Measurements from ENCODE around the gene LRRN3.

The LRRN3 gene

DNA sequence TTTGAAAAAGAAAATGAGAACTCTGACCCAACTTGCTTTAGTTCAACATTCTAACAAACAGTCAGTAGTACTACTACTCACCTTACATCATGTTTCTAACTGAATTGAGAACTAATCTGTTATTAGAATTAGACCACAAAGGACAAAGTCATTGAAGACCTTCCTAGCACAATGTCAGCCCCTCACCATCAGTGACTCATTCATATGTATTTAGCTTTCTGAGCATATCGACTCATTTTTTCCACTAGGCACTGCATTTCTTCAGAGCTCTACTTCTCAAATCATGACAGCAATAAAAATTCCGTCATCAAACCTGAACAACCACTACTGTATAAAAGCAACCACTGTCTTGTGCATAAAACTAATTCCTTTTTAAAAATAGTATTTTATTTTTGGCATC lies 4.4 kb upstream of the LRRN3 start:
- Histone ChIP-seq H3K9me3 (ENCODE audit: control insufficient read depth, insufficient read depth, low read depth, low read length) (no peaks in the 10 kb centered on the region), H3K27ac (ENCODE audit: extremely low read depth, low read depth, low read length) (no peak overlapping the region), H3K4me3 (ENCODE audit: low read depth, low read length) (no peak overlapping the region), H3K36me3 (ENCODE audit: control insufficient read depth in 2 of 2, insufficient read depth in 1 of 2, low read length in 2 of 2) (no peaks in the 10 kb centered on the region), H3K4me1 (ENCODE audit: control insufficient read depth, insufficient read depth, low read length) (no peaks in the 10 kb centered on the region)
- POLR2A ChIA-PET: no interaction called here
- TF ChIP-seq HOXD13 (CRISPR knock-in tag; IDR thresholded peaks at IDR 0.05; ENCODE audit: borderline replicate concordance) (no peak), RBAK (tag by site-specific recombination; IDR thresholded peaks at IDR 0.05) (no peak), ZNF138 (tag by site-specific recombination; IDR thresholded peaks at IDR 0.05; ENCODE audit: borderline replicate concordance) (no peak), ZNF223 (tag by site-specific recombination; IDR thresholded peaks at IDR 0.05) (no peak), SCRT1 (tag by site-specific recombination; IDR thresholded peaks at IDR 0.05; ENCODE audit: borderline replicate concordance) (no peak), ZNF292 (tag by site-specific recombination; IDR thresholded peaks at IDR 0.05; ENCODE audit: borderline replicate concordance, low read depth) (no peak), ZNF621 (tag by site-specific recombination; IDR thresholded peaks at IDR 0.05) (no peak), ZNF311 (tag by site-specific recombination; IDR thresholded peaks at IDR 0.05; ENCODE audit: borderline replicate concordance) (no peak)
- TF ChIP-seq, protein P1, sequence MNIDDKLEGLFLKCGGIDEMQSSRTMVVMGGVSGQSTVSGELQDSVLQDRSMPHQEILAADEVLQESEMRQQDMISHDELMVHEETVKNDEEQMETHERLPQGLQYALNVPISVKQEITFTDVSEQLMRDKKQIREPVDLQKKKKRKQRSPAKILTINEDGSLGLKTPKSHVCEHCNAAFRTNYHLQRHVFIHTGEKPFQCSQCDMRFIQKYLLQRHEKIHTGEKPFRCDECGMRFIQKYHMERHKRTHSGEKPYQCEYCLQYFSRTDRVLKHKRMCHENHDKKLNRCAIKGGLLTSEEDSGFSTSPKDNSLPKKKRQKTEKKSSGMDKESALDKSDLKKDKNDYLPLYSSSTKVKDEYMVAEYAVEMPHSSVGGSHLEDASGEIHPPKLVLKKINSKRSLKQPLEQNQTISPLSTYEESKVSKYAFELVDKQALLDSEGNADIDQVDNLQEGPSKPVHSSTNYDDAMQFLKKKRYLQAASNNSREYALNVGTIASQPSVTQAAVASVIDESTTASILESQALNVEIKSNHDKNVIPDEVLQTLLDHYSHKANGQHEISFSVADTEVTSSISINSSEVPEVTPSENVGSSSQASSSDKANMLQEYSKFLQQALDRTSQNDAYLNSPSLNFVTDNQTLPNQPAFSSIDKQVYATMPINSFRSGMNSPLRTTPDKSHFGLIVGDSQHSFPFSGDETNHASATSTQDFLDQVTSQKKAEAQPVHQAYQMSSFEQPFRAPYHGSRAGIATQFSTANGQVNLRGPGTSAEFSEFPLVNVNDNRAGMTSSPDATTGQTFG (tag by site-specific recombination; IDR thresholded peaks at IDR 0.05; ENCODE audit: borderline replicate concordance): no peak
- TF ChIP-seq, protein P2, sequence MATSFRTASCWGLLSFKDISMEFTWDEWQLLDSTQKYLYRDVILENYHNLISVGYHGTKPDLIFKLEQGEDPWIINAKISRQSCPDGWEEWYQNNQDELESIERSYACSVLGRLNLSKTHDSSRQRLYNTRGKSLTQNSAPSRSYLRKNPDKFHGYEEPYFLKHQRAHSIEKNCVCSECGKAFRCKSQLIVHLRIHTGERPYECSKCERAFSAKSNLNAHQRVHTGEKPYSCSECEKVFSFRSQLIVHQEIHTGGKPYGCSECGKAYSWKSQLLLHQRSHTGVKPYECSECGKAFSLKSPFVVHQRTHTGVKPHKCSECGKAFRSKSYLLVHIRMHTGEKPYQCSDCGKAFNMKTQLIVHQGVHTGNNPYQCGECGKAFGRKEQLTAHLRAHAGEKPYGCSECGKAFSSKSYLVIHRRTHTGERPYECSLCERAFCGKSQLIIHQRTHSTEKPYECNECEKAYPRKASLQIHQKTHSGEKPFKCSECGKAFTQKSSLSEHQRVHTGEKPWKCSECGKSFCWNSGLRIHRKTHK (tag by site-specific recombination; IDR thresholded peaks at IDR 0.05): no peak
- TF ChIP-seq, protein P3, sequence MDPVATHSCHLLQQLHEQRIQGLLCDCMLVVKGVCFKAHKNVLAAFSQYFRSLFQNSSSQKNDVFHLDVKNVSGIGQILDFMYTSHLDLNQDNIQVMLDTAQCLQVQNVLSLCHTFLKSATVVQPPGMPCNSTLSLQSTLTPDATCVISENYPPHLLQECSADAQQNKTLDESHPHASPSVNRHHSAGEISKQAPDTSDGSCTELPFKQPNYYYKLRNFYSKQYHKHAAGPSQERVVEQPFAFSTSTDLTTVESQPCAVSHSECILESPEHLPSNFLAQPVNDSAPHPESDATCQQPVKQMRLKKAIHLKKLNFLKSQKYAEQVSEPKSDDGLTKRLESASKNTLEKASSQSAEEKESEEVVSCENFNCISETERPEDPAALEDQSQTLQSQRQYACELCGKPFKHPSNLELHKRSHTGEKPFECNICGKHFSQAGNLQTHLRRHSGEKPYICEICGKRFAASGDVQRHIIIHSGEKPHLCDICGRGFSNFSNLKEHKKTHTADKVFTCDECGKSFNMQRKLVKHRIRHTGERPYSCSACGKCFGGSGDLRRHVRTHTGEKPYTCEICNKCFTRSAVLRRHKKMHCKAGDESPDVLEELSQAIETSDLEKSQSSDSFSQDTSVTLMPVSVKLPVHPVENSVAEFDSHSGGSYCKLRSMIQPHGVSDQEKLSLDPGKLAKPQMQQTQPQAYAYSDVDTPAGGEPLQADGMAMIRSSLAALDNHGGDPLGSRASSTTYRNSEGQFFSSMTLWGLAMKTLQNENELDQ (tag by site-specific recombination; IDR thresholded peaks at IDR 0.05; ENCODE audit: low read depth): no peak
- CTCF ChIA-PET: no interaction called here

DNA sequence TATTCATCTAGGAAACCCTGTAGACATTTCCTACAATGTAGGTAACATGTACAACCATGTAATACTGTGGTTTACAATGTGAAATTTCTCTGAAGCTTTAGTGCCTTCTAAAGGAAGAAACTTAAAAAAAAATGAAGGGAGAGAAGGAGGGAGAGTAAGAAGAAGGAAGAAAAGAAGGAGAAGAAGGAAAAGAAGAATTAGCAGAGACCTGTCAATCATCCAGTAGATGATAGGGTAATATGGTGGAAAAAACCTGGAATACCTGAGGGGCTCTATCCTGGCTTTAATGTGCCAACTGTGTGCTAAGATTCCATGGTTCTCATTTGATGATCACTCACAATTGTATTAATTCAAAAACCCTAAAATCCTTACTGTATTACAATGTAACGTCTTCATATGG lies 2.6 kb upstream of the LRRN3 start:
- Histone ChIP-seq H3K9me3 (ENCODE audit: control insufficient read depth, insufficient read depth, low read depth, low read length) (no peaks in the 10 kb centered on the region), H3K36me3 (ENCODE audit: control insufficient read depth in 2 of 2, insufficient read depth in 1 of 2, low read length in 2 of 2) (no peaks in the 10 kb centered on the region), H3K4me3 (ENCODE audit: low read depth, low read length) (no peak overlapping the region), H3K4me1 (ENCODE audit: control insufficient read depth, insufficient read depth, low read length) (peaks cover 8% of the 10 kb centered on the region; the same call in 1 of the 2 replicates), H3K27ac (ENCODE audit: extremely low read depth, low read depth, low read length) (no peak overlapping the region)
- TF ChIP-seq ZNF292 (tag by site-specific recombination; IDR thresholded peaks at IDR 0.05; ENCODE audit: borderline replicate concordance, low read depth) (no peak), GLI2 (tag by site-specific recombination; IDR thresholded peaks at IDR 0.05; ENCODE audit: borderline replicate concordance, low read depth) (no peak), KLF8 (tag by site-specific recombination; IDR thresholded peaks at IDR 0.05) (no peak), ZNF341 (tag by site-specific recombination; IDR thresholded peaks at IDR 0.05; ENCODE audit: low read depth) (no peak)
- ChIA-PET CTCF (no interaction called here), POLR2A (no interaction called here)

DNA sequence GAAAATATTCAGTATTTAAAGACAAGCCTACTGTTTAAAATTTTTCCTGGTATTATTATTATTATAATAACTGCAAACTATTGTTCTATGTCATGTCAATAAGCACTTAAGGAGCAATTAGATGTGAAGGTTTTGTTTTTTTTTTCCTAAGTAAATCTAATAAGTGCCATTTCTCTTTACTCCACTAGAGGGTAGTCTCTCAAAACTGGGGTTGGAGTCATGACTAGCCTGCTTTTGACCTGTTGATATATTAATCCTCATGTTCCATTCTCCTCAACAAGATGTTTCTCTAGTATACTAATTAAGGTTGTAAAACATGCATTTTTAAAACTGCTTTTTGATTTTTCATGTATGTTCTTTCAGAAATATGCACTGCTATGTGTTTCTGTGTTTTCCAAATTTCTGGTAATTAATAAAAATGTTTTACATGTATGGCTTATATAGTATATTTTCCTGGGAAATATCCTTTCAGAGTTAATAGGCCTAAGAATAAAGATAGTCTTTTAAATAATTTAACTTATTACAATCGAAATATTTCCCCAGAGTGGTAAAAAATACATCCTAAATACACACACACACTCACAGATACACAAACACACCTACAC lies 1.0 kb upstream of the LRRN3 start:
- Histone ChIP-seq H3K4me3 (ENCODE audit: low read depth, low read length) (no peak overlapping the region), H3K36me3 (ENCODE audit: control insufficient read depth in 2 of 2, insufficient read depth in 1 of 2, low read length in 2 of 2) (no peaks in the 10 kb centered on the region)
- POLR2A ChIA-PET: interaction anchor here (0.7 kb wide), 1 partner anchor 24 kb away, joined by 4 read pairs; no protein-coding TSS in a partner anchor
- TF ChIP-seq ZNF10 (tag by site-specific recombination; IDR thresholded peaks at IDR 0.05) (no peak), ZNF549 (tag by site-specific recombination; IDR thresholded peaks at IDR 0.05) (no peak), SP2 (tag by site-specific recombination; IDR thresholded peaks at IDR 0.05) (no peak), ZNF660 (tag by site-specific recombination; IDR thresholded peaks at IDR 0.05) (0 out of 2 replicates have a peak, but pooled peaks have one; percentile 17), MEIS1 (CRISPR knock-in tag; IDR thresholded peaks at IDR 0.05; ENCODE audit: borderline replicate concordance) (no peak), ZNF654 (tag by site-specific recombination; IDR thresholded peaks at IDR 0.05; ENCODE audit: low read depth) (peak; percentile 45), SCRT2 (tag by site-specific recombination; IDR thresholded peaks at IDR 0.05) (peak; percentile 96)
- TF ChIP-seq, protein P4, sequence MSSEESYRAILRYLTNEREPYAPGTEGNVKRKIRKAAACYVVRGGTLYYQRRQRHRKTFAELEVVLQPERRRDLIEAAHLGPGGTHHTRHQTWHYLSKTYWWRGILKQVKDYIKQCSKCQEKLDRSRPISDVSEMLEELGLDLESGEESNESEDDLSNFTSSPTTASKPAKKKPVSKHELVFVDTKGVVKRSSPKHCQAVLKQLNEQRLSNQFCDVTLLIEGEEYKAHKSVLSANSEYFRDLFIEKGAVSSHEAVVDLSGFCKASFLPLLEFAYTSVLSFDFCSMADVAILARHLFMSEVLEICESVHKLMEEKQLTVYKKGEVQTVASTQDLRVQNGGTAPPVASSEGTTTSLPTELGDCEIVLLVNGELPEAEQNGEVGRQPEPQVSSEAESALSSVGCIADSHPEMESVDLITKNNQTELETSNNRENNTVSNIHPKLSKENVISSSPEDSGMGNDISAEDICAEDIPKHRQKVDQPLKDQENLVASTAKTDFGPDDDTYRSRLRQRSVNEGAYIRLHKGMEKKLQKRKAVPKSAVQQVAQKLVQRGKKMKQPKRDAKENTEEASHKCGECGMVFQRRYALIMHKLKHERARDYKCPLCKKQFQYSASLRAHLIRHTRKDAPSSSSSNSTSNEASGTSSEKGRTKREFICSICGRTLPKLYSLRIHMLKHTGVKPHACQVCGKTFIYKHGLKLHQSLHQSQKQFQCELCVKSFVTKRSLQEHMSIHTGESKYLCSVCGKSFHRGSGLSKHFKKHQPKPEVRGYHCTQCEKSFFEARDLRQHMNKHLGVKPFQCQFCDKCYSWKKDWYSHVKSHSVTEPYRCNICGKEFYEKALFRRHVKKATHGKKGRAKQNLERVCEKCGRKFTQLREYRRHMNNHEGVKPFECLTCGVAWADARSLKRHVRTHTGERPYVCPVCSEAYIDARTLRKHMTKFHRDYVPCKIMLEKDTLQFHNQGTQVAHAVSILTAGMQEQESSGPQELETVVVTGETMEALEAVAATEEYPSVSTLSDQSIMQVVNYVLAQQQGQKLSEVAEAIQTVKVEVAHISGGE (tag by site-specific recombination; conservative IDR thresholded peaks at IDR 0.05; ENCODE audit: low read depth): no peak

More for the DNA sequence above, 1.0 kb upstream of the LRRN3 start:
- Histone ChIP-seq H3K9me3 (ENCODE audit: control insufficient read depth, insufficient read depth, low read depth, low read length) (no peaks in the 10 kb centered on the region), H3K27ac (ENCODE audit: extremely low read depth, low read depth, low read length) (no peak overlapping the region), H3K4me1 (ENCODE audit: control insufficient read depth, insufficient read depth, low read length) (peaks cover 8% of the 10 kb centered on the region; the same call in 1 of the 2 replicates)
- CTCF ChIA-PET: interaction anchor here (0.7 to 1.0 kb wide), 4 partner anchors 9 to 1246 kb away, joined by 3 to 7 read pairs (median 4); no protein-coding TSS in a partner anchor
